Liver (tissue), 9 donors: ENCODE results near the gene H2BK1. TPM values are rescaled to one million over a fixed set of nuclear protein-coding genes. Genes with fewer than 3 reads are reported as not detected.

Experiments used
- DNase-seq: peaks from one replicate; pipeline ENCODE4 v3.0.0-alpha.2; 2017; ENCODE audit warnings: low spot score
- H3K27ac ChIP-seq, 2 donors: one replicate each; pipeline ENCODE4 v1.7.0; 2013; ENCODE audit warnings: inconsistent platforms in 2 of 2, low read length in 2 of 2, control low read depth in 1 of 2, low read depth in 1 of 2, mild to moderate bottlenecking in 1 of 2
- H3K27me3 ChIP-seq, 4 donors: one replicate each; pipeline versions ENCODE4 v1.6.1 to v1.7.0; 2013; ENCODE audit warnings: low read length in 3 of 4, inconsistent platforms in 1 of 4, mild to moderate bottlenecking in 1 of 4, moderate library complexity in 1 of 4; ENCODE audit not compliant: control insufficient read depth in 4 of 4, insufficient read depth in 4 of 4
- H3K36me3 ChIP-seq, 4 donors: one replicate each; pipeline versions ENCODE4 v1.6.1 to v1.7.0; 2013; ENCODE audit warnings: low read length in 3 of 4, mild to moderate bottlenecking in 3 of 4, low read depth in 1 of 4, moderate library complexity in 1 of 4; ENCODE audit not compliant: control insufficient read depth in 4 of 4, insufficient read depth in 3 of 4
- H3K4me1 ChIP-seq, 4 donors: one replicate each; pipeline versions ENCODE4 v1.6.1 to v1.7.0; 2013; ENCODE audit warnings: low read length in 3 of 4, mild to moderate bottlenecking in 3 of 4, moderate library complexity in 1 of 4; ENCODE audit not compliant: control insufficient read depth in 4 of 4, insufficient read depth in 4 of 4
- H3K4me3 ChIP-seq, 3 donors: one replicate each; pipeline versions ENCODE4 v1.6.1 to v1.7.0; 2013; ENCODE audit warnings: low read length in 3 of 3, control low read depth in 1 of 3, low read depth in 1 of 3, mild to moderate bottlenecking in 1 of 3
- H3K9ac ChIP-seq, 2 donors: one replicate each; pipeline ENCODE4 v1.7.0; 2013; ENCODE audit warnings: low read length in 2 of 2, mild to moderate bottlenecking in 2 of 2, moderate library complexity in 2 of 2, control low read depth in 1 of 2, low read depth in 1 of 2
- H3K9me3 ChIP-seq, 4 donors: one replicate each; pipeline versions ENCODE4 v1.6.1 to v1.7.0; 2013; ENCODE audit warnings: low read length in 3 of 4; ENCODE audit not compliant: control insufficient read depth in 4 of 4
- EGR1 ChIP-seq, 2 donors: IDR thresholded peaks; 2 replicates each; pipeline ENCODE4 v1.6.1; 2016 to 2018; ENCODE audit warnings: antibody characterized with exemption in 2 of 2, low read depth in 2 of 2
- FOXA1 ChIP-seq: IDR thresholded peaks from 2 replicates; pipeline ENCODE4 v1.6.1; 2016; ENCODE audit warnings: antibody characterized with exemption
- FOXA2 ChIP-seq: IDR thresholded peaks from 2 replicates; pipeline ENCODE4 v1.6.1; 2016; ENCODE audit warnings: antibody characterized with exemption
- GABPA ChIP-seq, 2 donors: IDR thresholded peaks in 1 of 2; conservative IDR thresholded peaks in 1 of 2; 2 replicates each; pipeline ENCODE4 v1.6.1; 2016; ENCODE audit warnings: antibody characterized with exemption in 2 of 2, mild to moderate bottlenecking in 1 of 2, moderate library complexity in 1 of 2
- HNF4A ChIP-seq, 2 donors: conservative IDR thresholded peaks; 2 replicates each; pipeline ENCODE4 v1.6.1; 2016; ENCODE audit warnings: antibody characterized with exemption in 2 of 2, mild to moderate bottlenecking in 2 of 2
- HNF4G ChIP-seq: IDR thresholded peaks from 2 replicates; pipeline ENCODE4 v1.6.1; 2016; ENCODE audit warnings: antibody characterized with exemption
- NR2F2 ChIP-seq: IDR thresholded peaks from 2 replicates; pipeline ENCODE4 v1.6.1; 2016; ENCODE audit warnings: antibody characterized with exemption
- RAD21 ChIP-seq, 2 donors: IDR thresholded peaks; 2 replicates each; pipeline ENCODE4 v1.6.1; 2016; ENCODE audit warnings: antibody characterized with exemption in 2 of 2, mild to moderate bottlenecking in 2 of 2
- RXRA ChIP-seq, 2 donors: IDR thresholded peaks; 2 replicates each; pipeline ENCODE4 v1.6.1; 2017 to 2018; ENCODE audit warnings: antibody characterized with exemption in 2 of 2, mild to moderate bottlenecking in 1 of 2
- SP1 ChIP-seq: IDR thresholded peaks from 2 replicates; pipeline ENCODE4 v1.6.1; 2018; ENCODE audit warnings: antibody characterized with exemption, mild to moderate bottlenecking
- TAF1 ChIP-seq: conservative IDR thresholded peaks from 2 replicates; pipeline ENCODE4 v1.6.1; 2016; ENCODE audit warnings: antibody characterized with exemption, mild to moderate bottlenecking
- WGBS: extraction: QIAGEN DNeasy Blood & Tissue Kit; methylation state at CpG from one replicate; pipeline ENCODE4 v1.1.7; 2013; 5-methylcytosine and 5-hydroxymethylcytosine counted together
- polyA plus RNA-seq, 2 donors: library from polyadenylated mRNA; stranded (reverse) in 1 of 2; unstranded in 1 of 2; fragments of 200-250 nt in 1 of 2; fragments of >200 nt in 1 of 2; fragmentation: Nextera tagmentation in 1 of 2; extraction: Ambion mirVana in 1 of 2; gene quantifications; one replicate each; pipeline versions ENCODE4 v1.2.1 to v1.2.3, GENCODE V29; 2013 to 2015
- total RNA-seq, 2 donors: library from RNA; depleted of rRNA; stranded (reverse); fragments of >200 nt; gene quantifications; one replicate each; pipeline ENCODE4 v1.2.3, GENCODE V29; 2014
- TF ChIP-seq, protein P1 (sequence below): IDR thresholded peaks from 2 replicates; pipeline ENCODE4 v1.6.1; 2016; ENCODE audit warnings: antibody characterized with exemption, mild to moderate bottlenecking
- TF ChIP-seq, protein P2 (sequence below): IDR thresholded peaks from 2 replicates; pipeline ENCODE4 v1.6.1; 2016; ENCODE audit warnings: antibody characterized with exemption
- TF ChIP-seq, protein P3 (sequence below): IDR thresholded peaks from 2 replicates; pipeline ENCODE4 v1.6.1; 2016; ENCODE audit warnings: antibody characterized with exemption
- TF ChIP-seq, protein P4 (sequence below): IDR thresholded peaks from 2 replicates; pipeline ENCODE4 v1.6.1; 2016; ENCODE audit warnings: antibody characterized with exemption
- donor health status: healthy.
- donor health status: healthy.
- donor health status: healthy.
- donor health status: healthy.
- donor health status: healthy.

Gene H2BK1
- total and polyA plus RNA-seq, 4 donors, result not detected

DNA sequence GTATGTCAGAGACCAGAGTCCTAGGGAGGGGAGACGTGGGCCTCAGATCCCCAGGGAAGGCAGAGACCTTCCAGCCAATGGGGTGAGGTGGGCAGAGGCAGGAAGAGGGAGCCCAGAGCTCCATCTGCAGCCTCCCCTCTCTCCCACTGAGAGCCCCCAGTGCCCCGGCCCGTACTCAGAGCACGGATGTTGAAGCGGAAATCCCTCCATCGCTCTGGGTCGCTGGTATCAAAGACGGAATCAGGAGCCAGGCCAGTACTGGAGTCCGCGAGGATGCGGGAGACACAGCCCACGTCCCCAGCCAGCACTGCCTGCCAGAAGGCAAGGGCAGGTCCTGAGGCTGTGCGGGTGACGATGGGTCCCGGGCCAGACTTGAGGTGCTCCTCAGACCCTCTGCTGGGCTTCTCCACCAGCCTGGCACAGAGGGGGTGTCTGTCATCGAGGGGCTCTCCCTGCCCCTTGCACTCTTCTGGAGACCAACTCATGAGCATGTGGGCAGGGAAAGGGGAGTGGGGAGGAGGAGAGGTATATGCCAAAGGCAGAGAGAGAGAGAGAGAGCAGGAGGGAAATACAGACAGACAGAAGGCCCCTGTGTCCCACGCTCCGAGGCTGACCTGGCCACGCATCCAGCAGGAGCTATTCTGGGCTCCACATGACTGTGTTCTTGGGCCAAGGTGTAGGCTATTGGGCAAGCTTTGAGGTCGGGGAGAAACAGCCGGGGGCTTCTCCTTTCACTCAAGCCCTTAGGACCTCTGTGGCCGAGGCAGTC lies 23.5 kb downstream of the H2BK1 start, which contains the start of gene ASB10 (continued):
- TF ChIP-seq, protein P1, sequence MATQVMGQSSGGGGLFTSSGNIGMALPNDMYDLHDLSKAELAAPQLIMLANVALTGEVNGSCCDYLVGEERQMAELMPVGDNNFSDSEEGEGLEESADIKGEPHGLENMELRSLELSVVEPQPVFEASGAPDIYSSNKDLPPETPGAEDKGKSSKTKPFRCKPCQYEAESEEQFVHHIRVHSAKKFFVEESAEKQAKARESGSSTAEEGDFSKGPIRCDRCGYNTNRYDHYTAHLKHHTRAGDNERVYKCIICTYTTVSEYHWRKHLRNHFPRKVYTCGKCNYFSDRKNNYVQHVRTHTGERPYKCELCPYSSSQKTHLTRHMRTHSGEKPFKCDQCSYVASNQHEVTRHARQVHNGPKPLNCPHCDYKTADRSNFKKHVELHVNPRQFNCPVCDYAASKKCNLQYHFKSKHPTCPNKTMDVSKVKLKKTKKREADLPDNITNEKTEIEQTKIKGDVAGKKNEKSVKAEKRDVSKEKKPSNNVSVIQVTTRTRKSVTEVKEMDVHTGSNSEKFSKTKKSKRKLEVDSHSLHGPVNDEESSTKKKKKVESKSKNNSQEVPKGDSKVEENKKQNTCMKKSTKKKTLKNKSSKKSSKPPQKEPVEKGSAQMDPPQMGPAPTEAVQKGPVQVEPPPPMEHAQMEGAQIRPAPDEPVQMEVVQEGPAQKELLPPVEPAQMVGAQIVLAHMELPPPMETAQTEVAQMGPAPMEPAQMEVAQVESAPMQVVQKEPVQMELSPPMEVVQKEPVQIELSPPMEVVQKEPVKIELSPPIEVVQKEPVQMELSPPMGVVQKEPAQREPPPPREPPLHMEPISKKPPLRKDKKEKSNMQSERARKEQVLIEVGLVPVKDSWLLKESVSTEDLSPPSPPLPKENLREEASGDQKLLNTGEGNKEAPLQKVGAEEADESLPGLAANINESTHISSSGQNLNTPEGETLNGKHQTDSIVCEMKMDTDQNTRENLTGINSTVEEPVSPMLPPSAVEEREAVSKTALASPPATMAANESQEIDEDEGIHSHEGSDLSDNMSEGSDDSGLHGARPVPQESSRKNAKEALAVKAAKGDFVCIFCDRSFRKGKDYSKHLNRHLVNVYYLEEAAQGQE, result no peak
- TF ChIP-seq RAD21 (IDR thresholded peaks at IDR 0.05) (no peak), EGR1 (IDR thresholded peaks at IDR 0.05; ENCODE audit: low read depth in 2 of 2) (no peak), FOXA2 (no peak), HNF4G (no peak), HNF4A (conservative IDR thresholded peaks at IDR 0.05) (no peak)
- TF ChIP-seq, protein P2, sequence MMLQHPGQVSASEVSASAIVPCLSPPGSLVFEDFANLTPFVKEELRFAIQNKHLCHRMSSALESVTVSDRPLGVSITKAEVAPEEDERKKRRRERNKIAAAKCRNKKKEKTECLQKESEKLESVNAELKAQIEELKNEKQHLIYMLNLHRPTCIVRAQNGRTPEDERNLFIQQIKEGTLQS, result no peak

DNA sequence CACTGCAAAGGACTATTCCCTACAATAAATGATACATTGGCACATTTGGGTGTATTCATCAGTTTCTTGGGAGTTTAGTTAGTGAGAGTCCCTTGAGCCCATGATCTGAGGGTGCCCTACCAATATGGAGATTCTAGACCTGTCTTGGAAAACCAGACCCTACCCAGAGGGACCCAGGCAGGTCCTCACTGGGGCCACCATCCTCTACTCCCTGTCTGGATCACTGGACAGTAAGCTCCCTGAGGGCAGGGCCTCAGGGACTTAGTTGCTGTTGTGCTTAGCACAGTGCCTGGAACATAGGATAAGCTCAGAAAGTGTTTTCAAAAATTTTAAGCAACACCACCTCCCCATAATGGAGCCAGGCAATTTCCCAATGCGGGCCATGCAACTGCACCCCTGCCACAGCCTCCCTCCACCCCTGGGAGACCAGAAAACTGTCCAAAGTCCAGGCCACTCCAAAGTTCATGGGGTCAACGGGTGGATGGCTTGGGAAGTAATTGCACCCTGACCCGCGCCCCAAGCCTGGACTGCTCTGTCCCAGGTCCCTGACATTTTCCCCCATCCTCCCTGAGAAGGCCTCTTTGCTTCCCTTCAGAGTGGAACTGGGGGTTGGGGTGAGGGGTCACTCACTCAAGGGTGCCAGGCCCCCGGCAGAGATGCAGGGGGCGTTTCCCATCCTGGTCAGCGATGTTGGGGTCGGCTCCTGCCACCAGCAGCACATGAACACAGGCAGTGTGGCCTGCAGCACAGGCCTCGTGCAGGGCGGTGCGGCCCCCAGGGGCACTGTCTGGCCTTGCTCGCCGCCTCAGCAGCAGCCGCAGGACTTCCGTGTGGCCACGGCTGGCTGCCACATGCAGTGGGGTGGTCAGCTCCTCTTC lies 24.3 kb downstream of the H2BK1 start:
- TF ChIP-seq RAD21 (IDR thresholded peaks at IDR 0.05) (no peak), RXRA (IDR thresholded peaks at IDR 0.05) (peak in 1 of 2 donors; percentile 13), SP1 (no peak), HNF4A (conservative IDR thresholded peaks at IDR 0.05) (peak; percentile 62 to 73), FOXA2 (no peak)
- TF ChIP-seq, protein P3, sequence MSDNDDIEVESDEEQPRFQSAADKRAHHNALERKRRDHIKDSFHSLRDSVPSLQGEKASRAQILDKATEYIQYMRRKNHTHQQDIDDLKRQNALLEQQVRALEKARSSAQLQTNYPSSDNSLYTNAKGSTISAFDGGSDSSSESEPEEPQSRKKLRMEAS, result no peak
- WGBS, result 81% methylated on average over 16 of the region's 16 CpGs
- H3K27me3 ChIP-seq, result no peaks in the 10 kb centered on the region
- H3K4me3 ChIP-seq, result no peak overlapping the region
- no peak overlapping the region for H3K9ac ChIP-seq
- H3K9me3 ChIP-seq, result no peaks in the 10 kb centered on the region
- H3K27ac ChIP-seq, result no peak overlapping the region
- H3K4me1 ChIP-seq, result no peaks in the 10 kb centered on the region
- no peak for DNase-seq
- no peaks in the 10 kb centered on the region for H3K36me3 ChIP-seq

DNA sequence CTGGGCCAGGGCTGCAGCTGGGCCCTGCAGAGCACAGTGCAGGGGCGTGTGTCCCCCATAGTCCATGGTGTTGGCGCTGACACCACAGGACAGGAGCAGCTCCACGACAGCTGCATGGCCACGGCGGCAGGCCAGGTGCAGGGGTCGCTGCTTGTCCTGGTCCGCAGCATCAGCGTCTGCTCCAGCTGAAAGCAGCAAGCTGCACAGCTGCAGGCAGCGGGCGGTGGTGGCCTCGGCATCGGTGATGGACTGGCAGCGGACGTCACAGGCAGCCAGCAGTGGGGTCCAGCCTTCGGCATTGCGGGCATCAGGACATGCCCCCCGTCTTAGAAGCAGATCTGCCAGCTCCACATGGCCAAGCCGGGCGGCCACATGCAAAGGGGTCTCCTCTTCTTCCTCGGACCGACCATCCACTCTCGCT lies 29.3 kb downstream of the H2BK1 start:
- no peak for DNase-seq
- no peaks in the 10 kb centered on the region for H3K9me3 ChIP-seq
- TF ChIP-seq RAD21 (IDR thresholded peaks at IDR 0.05) (no peak), GABPA (IDR thresholded peaks at IDR 0.05 in 1 of 2, conservative IDR thresholded peaks at IDR 0.05 in 1 of 2) (no peak), FOXA1 (no peak), HNF4G (no peak), NR2F2 (no peak), TAF1 (no peak)
- TF ChIP-seq, protein P4, sequence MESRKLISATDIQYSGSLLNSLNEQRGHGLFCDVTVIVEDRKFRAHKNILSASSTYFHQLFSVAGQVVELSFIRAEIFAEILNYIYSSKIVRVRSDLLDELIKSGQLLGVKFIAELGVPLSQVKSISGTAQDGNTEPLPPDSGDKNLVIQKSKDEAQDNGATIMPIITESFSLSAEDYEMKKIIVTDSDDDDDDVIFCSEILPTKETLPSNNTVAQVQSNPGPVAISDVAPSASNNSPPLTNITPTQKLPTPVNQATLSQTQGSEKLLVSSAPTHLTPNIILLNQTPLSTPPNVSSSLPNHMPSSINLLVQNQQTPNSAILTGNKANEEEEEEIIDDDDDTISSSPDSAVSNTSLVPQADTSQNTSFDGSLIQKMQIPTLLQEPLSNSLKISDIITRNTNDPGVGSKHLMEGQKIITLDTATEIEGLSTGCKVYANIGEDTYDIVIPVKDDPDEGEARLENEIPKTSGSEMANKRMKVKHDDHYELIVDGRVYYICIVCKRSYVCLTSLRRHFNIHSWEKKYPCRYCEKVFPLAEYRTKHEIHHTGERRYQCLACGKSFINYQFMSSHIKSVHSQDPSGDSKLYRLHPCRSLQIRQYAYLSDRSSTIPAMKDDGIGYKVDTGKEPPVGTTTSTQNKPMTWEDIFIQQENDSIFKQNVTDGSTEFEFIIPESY, result no peak
- TF ChIP-seq, protein P1, result no peak
- TF ChIP-seq, protein P2, result no peak

More for the DNA sequence above, 29.3 kb downstream of the H2BK1 start:
- WGBS, result 86% methylated on average over 22 of the region's 22 CpGs
- Histone ChIP-seq H3K27me3 (no peaks in the 10 kb centered on the region), H3K4me3 (no peak overlapping the region), H3K27ac (no peak overlapping the region), H3K9ac (no peak overlapping the region), H3K36me3 (no peaks in the 10 kb centered on the region), H3K4me1 (no peaks in the 10 kb centered on the region)
